ENCODE measurements around the gene PHKA1. TPM values are rescaled to one million over a fixed set of nuclear protein-coding genes. Genes with fewer than 3 reads are reported as not detected.
"Not testable (repeated sequence)": the region's sequence is repeated elsewhere in the genome, so short reads cannot be mapped to it uniquely, and the experiment has no call there.

The PHKA1 gene
- total RNA-seq, 1 donor from 2014 or later = 18.1 TPM

- H3K36me3 ChIP-seq = no peaks in the 10 kb centered on the region
- no peak for DNase-seq
- intact Hi-C loops (cut with micrococcal nuclease) = no loop called here
- no peak for TF ChIP-seq CTCF (IDR thresholded peaks at IDR 0.05; ENCODE audit: borderline replicate concordance)
- H3K9me3 ChIP-seq (replicated peaks) = no peaks in the 10 kb centered on the region
- no peak overlapping the region for H3K4me3 ChIP-seq
- H3K4me1 ChIP-seq = no peaks in the 10 kb centered on the region
- no peaks in the 10 kb centered on the region for H3K27me3 ChIP-seq (ENCODE audit: low read depth)
- no peak overlapping the region for H3K27ac ChIP-seq (replicated peaks)
Observed at GRCh38 chrX:72685018-72685417, 29.1 kb downstream of the PHKA1 start.

DNA sequence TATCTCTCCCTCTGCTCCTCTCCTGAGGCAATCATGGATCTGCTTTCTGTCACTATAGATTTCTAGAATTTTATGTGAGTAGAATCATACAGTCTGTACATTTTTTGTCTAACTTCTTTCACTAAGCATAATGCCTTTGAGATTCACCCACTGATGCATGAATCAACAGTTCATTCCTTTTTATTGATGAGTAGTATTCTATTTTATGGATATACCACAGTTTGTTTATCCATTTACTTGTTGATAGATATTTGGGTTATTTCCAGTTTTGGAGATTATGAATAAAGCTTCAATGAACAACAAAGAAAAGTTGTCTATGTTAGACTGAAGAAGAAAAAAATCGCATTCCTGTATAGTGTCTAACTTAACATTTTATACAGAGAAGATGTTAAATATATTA lies 30.5 kb downstream of the PHKA1 start:
- H3K36me3 ChIP-seq = no peaks in the 10 kb centered on the region
- H3K4me3 ChIP-seq = no peak overlapping the region
- H3K27me3 ChIP-seq (ENCODE audit: low read depth) = no peaks in the 10 kb centered on the region
- no peaks in the 10 kb centered on the region for H3K9me3 ChIP-seq (replicated peaks)
- intact Hi-C loops (cut with micrococcal nuclease) = no loop called here
- no peaks in the 10 kb centered on the region for H3K4me1 ChIP-seq
- no peak for DNase-seq
- no peak overlapping the region for H3K27ac ChIP-seq (replicated peaks)
- no peak for TF ChIP-seq CTCF (IDR thresholded peaks at IDR 0.05; ENCODE audit: borderline replicate concordance)

DNA sequence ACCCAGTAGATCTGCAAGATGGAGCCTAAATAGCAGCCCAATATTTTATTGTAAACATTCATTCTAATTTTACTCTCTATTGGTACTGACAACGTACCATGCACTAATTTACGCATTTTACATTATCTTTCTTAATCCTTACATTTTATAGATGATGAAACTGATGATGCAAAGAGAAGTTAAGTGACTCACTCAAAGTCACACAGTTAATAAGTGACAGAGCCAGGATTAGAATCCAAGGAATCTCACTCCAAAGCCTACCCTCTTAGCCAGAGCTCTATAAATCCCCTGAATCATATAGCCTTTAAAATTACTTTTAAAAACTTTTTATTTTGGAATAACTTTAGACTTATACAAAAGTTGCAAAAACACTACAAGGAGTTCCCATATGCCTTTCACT lies 37.6 kb downstream of the PHKA1 start:
- Histone ChIP-seq H3K4me3 (no peak overlapping the region), H3K36me3 (peaks cover 3% of the 10 kb centered on the region), H3K27me3 (ENCODE audit: low read depth) (no peaks in the 10 kb centered on the region), H3K9me3 (replicated peaks) (no peaks in the 10 kb centered on the region), H3K4me1 (no peaks in the 10 kb centered on the region), H3K27ac (replicated peaks) (no peak overlapping the region)
- no peak for TF ChIP-seq CTCF (IDR thresholded peaks at IDR 0.05; ENCODE audit: borderline replicate concordance)
- DNase-seq = no peak
- intact Hi-C loops (cut with micrococcal nuclease) = no loop called here

- H3K4me3 ChIP-seq; H3K4me1 ChIP-seq; DNase-seq; intact Hi-C loops (cut with micrococcal nuclease); H3K27me3 ChIP-seq (ENCODE audit: low read depth); H3K9me3 ChIP-seq (replicated peaks); H3K36me3 ChIP-seq; H3K27ac ChIP-seq (replicated peaks): not testable (repeated sequence)
Observed at GRCh38 chrX:72673951-72674350, 40.2 kb downstream of the PHKA1 start.

DNA sequence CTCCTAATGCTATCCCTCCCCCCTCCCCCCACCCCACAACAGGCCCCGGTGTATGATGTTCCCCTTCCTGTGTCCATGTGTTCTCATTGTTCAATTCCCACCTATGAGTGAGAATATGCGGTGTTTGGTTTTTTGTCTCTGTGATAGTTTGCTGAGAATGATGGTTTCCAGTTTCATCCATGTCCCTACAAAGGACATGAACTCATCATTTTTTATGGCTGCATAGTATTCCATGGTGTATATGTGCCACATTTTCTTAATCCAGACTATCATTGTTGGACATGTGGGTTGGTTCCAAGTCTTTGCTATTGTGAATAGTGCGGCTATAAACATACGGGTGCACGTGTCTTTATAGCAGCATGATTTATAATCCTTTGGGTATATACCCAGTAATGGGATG lies 44.6 kb downstream of the PHKA1 start:
- H3K27me3 ChIP-seq (ENCODE audit: low read depth); H3K9me3 ChIP-seq (replicated peaks); H3K36me3 ChIP-seq; intact Hi-C loops (cut with micrococcal nuclease); H3K4me1 ChIP-seq; H3K4me3 ChIP-seq; H3K27ac ChIP-seq (replicated peaks); DNase-seq: not testable (repeated sequence)

GRCh38 chrX:72666451-72666850 lies 47.7 kb downstream of the PHKA1 start:
- H3K4me3 ChIP-seq = no peak overlapping the region
- H3K9me3 ChIP-seq (replicated peaks) = peaks cover 9% of the 10 kb centered on the region
- TF ChIP-seq CTCF (IDR thresholded peaks at IDR 0.05; ENCODE audit: borderline replicate concordance) = no peak
- no peaks in the 10 kb centered on the region for H3K4me1 ChIP-seq
- H3K27me3 ChIP-seq (ENCODE audit: low read depth) = no peaks in the 10 kb centered on the region
- no peaks in the 10 kb centered on the region for H3K36me3 ChIP-seq
- intact Hi-C loops (cut with micrococcal nuclease) = no loop called here
- H3K27ac ChIP-seq (replicated peaks) = no peak overlapping the region
- DNase-seq = no peak

GRCh38 chrX:72663737-72664136 lies 50.4 kb downstream of the PHKA1 start:
- intact Hi-C loops (cut with micrococcal nuclease) = no loop called here
- Histone ChIP-seq H3K36me3 (no peaks in the 10 kb centered on the region), H3K9me3 (replicated peaks) (peaks cover 9% of the 10 kb centered on the region), H3K4me1 (no peaks in the 10 kb centered on the region), H3K4me3 (no peak overlapping the region), H3K27ac (replicated peaks) (no peak overlapping the region), H3K27me3 (ENCODE audit: low read depth) (no peaks in the 10 kb centered on the region)
- no peak for DNase-seq
- TF ChIP-seq CTCF (IDR thresholded peaks at IDR 0.05; ENCODE audit: borderline replicate concordance) = no peak
